Measurements from ENCODE around the gene BRD3.

DNA sequence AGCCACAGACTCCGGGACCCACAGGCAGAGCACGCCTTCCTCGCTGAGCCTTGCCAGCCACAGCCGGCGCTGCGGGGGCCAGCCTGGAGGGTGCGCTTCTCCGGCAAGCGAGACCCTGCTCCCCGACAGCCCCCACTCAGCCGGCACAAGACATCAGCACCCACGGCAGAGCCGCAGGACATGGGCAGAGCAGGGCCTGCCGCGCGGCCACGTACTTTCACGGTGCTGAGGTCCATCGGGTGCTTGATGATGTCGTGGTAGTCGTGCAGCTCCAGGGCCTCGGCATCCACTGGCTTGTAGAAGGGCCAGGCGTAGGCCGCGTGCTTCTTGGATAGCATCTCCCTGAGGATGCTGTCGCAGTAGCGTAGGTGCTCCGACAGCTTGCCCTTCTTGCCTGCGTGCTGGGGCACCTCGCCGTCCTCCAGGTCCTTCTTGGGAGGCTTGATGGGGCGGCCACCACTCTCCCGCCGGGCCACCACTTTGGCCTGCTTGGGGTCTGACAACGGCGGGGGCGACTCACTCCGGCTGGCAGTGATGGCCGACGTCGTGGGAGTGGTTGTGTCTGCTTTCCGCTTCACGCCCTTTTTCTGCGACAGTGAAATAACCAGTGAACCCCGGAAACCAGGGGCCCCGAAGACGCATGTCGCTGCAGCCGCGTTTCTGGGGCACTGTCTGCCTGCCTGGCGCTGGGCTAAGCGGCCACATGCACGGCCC is 19.8 kb downstream of the BRD3 start:
- TF ChIP-seq, protein P1, sequence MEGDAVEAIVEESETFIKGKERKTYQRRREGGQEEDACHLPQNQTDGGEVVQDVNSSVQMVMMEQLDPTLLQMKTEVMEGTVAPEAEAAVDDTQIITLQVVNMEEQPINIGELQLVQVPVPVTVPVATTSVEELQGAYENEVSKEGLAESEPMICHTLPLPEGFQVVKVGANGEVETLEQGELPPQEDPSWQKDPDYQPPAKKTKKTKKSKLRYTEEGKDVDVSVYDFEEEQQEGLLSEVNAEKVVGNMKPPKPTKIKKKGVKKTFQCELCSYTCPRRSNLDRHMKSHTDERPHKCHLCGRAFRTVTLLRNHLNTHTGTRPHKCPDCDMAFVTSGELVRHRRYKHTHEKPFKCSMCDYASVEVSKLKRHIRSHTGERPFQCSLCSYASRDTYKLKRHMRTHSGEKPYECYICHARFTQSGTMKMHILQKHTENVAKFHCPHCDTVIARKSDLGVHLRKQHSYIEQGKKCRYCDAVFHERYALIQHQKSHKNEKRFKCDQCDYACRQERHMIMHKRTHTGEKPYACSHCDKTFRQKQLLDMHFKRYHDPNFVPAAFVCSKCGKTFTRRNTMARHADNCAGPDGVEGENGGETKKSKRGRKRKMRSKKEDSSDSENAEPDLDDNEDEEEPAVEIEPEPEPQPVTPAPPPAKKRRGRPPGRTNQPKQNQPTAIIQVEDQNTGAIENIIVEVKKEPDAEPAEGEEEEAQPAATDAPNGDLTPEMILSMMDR (conservative IDR thresholded peaks at IDR 0.05; ENCODE audit: low read depth, low read length): no peak
- no peak for TF ChIP-seq EZH2 (IDR thresholded peaks at IDR 0.05; ENCODE audit: borderline replicate concordance, low read depth, low read length, poor library complexity, severe bottlenecking)

Measured in A673 (cell line).